NCI-H82 (cell line): ENCODE measurements around the gene ANKRD39.
"Not testable (repeated sequence)": the region's sequence is repeated elsewhere in the genome, so short reads cannot be mapped to it uniquely, and the experiment has no call there.

ENCODE experiments used
- DNase-seq: peaks from one replicate; lab custom pipeline; 2025; lab: John Stamatoyannopoulos, UW

Gene ANKRD39, protein sequence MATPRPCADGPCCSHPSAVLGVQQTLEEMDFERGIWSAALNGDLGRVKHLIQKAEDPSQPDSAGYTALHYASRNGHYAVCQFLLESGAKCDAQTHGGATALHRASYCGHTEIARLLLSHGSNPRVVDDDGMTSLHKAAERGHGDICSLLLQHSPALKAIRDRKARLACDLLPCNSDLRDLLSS

DNA sequence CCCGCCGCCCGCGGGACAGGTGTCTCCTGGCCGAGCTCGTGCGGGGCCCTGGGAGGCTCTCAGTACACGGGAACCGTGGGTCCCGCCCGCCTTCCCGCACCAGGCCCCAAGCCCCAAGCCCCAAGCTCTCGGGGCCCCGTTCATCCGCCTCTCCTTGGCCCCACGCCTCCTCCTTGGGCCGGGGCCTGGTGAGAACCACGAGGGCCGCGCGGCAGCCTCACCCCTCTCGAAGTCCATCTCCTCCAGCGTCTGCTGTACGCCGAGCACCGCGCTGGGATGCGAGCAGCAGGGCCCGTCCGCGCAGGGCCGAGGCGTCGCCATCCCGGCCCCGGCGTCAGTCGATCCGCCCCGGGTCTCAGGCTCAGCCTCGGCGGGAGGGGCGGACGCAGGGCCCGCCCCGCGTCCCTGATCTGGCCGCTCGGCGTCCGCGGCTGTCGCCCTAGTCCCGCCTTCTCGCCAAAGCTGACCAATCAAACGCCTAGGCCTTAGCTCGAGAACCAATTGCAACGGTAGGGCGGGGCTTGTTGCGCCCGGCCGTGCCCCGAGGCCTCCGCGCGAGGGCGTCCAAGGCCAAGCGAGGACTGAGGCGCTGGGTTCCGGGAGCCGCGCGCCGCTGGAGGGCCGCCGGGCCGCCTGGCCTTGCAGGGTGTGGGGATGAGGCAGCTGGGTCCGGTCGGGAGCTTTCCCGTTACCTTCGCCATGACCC, at the start of gene ANKRD39:
ANKRD39 (minus strand) TSS at position 350 of the 706 bp plus-strand sequence; CDS start at position 321, 29 bp downstream.
- DNase-seq: peak; percentile 99

DNA sequence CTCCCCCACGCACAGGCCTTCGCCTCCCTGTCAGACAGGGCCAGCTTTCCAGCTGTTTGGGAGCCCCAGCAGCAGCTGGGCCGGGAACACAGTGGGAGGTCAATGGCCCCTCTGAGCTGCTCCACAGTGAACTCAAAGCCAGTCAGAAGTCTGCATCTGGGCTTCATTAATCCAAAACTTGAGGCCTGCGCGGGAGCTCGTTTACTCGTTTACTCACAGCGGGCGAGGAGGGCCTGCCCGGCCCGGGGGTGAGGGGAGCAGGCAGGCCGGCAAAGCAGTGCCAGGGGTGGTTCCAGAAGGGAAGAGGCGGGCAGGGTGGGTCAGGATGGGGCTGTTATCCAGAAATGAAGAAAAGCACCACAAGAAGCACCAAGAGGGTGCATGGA, 48.9 kb upstream of the ANKRD39 start:
- DNase-seq: no peak

GRCh38 chr2:96903815-96904214, 46.0 kb upstream of the ANKRD39 start:
- DNase-seq: no peak

DNA sequence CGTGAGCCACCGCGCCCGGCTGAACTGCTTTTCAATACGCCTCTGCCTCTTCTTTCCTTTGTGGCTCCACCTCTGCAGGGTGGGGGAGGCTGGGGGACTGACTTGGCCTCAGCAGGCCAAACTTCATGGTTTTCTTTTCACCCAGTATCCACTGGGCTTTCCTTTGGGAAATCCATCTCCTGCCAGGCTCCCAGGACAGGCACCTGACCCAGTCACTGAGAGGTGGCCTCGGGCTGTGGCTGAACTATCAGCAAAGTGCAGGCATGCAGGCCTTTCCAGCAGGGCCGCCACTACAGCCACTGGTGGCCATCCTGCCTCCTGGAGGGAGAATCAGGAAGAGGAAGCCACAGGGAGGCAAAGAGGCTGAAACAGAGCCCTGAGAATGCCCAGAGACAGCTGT, 45.5 kb upstream of the ANKRD39 start:
- no peak for DNase-seq

- no peak for DNase-seq
These were observed 42.4 kb upstream of the ANKRD39 start for GRCh38 chr2:96900237-96900636.

DNA sequence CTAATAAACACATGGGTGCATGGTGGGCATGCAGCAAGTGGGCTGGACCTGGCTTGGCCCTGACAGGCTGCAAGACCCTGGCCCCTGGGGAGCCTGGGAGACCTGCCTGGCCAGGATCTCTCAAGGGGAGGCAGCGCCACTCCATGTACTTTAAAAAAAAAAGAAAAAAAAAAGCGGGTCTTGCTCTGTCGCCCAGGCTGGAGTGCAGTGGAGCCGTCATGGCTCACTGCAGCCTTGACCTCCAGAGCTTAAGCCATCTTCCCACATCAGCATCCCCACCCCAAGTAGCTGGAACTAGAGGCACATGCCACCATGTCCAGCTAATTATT, 41.6 kb upstream of the ANKRD39 start:
- no peak for DNase-seq

DNA sequence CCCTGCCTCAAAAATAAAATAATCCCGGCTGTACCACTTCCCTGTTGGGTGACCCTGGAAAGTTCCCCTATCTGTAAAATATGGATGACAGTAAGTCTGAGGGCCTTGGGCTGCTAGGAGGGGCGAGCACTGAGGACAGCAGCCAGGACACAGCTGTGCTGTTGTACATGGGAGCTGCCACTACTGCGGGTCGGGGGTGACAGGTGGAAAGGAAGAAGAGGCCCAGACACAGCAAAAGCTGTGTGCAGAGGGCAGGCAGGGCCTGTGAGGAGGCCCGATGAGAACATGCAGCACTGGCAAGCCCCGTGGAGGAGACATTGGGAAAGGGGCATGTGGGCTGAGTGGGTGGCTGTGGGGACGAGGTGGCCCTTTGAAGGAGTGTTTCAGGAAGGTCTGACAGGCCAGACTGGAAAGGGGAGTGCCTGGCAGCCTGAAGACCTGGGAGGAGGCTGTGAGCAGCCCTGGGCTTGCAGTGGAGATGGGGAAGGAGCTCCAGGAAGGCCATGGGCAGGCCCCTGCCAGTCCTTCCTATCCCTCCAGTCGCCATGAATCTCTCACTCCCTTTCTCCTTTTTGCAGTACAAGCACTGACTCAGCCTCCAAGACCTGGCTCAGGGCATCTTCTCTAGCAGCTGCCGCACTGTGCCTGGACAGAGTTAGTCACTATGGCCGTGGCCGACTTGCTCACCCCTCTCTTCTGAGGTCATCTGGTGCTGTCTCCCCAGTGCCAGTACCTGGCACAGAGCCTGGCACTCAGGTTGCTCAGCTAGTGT, 41.0 kb upstream of the ANKRD39 start:
- DNase-seq: no peak

DNA sequence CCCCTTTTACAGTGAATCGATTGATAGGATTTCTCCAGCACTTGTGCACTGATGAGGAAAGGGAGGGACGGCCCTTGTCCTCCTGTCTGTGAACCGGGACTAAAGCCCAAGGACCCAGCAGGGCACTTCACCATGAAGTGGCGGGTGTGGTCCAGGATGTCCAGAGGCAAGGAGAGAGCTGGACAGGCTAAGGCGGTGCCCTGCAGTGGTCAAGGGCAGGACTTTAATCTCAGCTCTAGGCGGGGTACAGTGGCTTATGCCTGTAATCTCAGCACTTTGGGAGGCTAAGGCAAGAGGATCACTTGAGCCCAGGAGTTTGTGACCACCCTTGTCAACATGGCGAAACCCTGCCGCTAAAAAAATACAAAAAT, 40.3 kb upstream of the ANKRD39 start:
- no peak for DNase-seq

DNA sequence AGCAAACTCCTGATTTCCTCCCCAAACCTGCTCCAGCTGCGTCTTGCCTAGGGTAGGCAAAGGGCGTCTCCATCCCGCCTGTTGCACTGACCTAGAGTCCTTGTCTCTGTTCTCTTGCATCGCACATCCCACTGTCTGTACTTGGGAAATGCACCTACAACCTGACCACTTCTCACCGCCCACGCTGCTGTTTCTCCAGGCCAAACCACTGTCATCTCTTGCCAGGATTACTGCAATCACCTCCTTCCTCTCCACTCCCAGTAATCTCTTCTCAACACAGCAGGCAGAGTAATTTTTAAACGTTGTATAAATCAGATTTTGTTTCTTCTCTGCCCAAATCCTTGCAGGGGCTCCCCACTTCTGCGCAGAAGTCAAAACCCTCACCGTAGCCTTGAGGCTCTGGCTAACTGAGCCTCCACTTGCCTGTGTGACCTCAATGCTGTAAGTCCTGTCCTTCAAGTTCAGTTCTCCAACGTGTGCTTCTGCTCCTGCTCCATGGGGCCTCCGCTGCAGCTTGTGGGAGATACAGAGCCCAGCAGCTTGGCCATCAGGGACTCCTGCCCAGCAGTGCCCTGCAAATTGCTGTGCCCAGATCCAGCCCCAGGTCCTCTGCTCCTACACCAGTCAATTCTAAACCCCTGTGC, 39.8 kb upstream of the ANKRD39 start:
- no peak for DNase-seq

- DNase-seq: peak; percentile 56
These were observed 38.2 kb upstream of the ANKRD39 start for GRCh38 chr2:96895746-96896651.

DNA sequence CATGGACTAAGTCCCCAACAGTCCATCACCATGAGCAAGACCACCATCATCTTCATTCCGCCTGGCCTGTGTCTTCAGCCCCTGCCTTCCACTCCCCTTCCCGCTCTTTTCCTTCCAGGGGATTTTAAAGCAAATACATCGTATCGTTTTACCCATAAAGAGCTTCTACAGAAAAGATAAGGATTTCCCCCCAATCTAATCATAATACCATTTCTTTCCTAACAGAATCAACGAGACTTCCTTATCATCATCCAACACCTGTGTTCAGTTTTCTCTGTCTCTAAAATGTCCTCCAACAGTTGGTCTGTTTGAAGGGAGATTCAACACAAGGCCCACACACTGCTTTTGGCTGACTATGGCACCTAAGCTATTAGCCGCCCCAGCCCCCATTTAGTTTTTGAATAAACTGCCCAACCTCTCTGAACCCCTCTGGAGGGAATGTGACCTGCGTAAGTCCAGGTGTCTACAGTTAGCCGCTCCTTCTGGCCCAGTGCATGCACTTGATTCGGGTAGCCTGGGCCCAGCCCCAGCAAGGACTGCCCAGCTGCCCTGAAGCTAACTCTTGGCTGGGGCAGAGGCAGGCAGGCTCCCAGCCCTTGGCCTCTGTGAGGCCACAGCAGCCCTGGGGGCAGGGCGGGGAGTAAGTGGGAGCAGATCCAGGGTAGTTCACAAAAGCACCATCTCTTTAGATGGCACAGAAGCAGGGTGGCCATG, 37.4 kb upstream of the ANKRD39 start:
- no peak for DNase-seq

DNA sequence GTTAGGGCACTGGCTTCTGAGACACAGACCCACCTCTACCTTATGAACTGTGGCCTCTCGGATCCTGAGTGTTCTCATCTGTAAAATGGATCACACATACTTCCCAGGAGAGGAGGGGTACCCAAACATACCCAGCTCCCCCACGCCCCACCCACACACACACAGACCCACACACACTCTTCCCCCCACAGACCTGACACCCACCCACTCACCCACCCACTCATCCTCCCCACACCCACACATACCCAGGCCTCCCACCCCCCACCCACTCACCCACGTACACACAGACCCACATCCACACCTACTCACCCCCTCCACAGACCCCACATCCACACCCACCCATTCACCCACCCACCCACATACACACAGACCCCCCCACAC, 36.3 kb upstream of the ANKRD39 start:
- DNase-seq: no peak

DNA sequence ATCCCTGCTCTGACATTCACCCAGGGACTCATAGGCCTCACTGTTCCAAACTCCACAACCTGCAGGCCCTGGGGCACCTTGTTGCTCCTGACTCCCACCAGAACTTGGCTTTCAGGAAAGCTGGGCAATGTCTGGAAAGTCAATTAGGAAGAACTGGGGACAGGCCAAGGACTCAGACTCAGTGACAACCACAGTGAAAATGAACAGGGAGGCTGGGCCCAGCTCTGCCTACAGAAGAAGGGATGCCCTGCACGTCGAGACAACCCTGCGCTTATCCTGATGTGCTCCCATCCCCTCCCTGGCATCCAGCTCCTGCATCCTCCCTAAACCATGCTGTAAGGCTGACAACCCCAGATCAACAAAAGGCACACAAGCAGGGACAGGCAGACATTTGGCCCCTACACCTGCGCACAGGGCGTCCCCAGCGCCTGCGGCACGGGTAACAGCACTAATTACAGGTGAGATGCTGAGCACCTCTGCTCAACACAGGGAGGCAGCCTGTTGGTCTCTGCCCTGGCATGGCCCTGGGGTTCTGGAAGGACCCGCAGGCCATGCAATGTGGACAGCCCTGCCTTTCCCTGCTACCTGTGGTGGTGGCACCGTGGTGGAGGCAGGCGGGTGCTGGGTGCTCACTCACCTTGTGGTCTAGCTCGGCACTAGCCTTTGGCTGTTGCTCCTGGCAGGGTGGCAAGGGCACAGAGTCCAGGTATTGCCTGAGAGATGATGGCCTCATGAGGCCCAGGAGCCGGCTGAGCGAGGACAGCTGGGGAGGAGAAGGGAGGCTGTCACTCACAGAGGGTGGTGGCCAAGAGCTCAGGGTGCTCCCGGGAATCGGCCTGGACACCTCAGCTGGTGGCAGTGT, 35.7 kb upstream of the ANKRD39 start:
- DNase-seq: no peak

DNA sequence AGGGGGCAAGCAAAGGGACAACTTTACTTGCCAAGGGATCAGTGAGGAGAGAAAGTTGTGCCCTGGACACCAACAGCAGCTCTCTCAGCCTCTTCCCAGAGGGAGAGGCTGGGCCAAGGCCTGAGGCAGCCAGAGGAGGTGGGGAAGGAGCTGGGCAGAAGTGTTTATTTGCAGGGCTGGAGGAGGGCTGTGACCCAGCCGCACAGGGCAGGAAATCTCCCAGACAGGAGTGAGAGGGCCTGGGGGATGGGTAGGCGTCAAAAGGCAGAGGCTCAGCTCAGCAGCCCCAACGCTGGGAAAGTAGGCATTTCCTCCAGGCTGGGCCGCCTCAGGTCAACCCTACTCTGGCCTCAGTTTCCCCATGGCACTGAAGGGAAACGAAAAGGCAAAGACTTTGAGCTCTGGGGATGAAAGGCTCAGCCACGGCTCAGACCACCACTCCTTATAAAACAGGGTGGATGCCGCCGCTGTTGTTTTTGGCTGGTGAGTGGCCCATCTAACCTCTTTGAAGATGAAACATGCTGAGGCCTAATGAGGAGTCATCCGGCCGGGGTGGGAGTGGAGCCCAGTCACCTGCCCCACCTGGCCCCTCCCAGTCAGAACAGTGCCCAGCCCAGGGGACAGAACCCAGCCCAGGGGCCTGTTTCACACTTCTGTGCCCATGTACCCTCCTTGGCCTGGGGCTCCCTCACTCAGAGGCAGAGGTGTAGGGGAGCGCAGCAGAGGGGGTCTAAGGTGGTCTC, 33.9 kb upstream of the ANKRD39 start:
- no peak for DNase-seq

- no peak for DNase-seq
These were observed 33.0 kb upstream of the ANKRD39 start for GRCh38 chr2:96890726-96891385.

DNA sequence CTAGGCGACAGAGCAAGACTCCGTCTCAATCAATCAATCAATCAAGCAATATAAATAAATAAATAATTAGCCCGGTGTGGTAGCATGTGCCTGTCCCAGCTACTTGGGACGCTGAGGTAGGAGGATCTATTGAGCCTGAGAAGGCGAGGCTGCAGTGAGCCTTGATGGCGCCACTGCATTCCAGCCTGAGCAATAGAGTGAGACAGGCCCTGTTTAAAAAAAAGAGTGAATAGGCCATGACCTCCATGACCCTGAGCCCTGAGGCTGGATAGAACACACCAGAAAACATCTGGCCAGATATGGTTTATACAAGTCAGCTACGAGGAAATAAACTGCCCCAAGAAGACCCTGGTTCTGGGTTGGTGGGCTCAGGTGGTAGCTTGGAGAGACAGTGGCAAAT, 32.4 kb upstream of the ANKRD39 start:
- DNase-seq: no peak

DNA sequence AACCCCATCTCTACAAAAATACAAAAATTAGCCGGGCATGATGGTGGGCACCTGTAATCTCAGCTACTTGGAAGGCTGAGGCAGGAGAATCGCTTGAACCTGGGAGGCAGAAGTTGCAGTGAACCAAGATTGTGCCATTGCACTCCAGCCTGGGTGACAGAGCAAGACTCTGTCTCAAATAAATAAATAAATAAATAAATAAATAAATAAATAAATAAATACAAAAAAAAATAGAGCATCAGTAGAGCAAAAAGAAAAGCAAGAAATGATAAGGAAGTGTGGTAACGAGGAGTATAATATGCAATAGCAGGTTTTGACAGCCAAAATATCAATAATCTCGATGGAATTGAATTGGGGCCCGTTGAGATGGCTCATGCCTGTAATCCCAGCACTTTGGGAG, 31.7 kb upstream of the ANKRD39 start:
- not testable (repeated sequence) for DNase-seq

- no peak for DNase-seq
These were observed 30.5 kb upstream of the ANKRD39 start for GRCh38 chr2:96888072-96889011.
